ENCODE results near the gene KTI12.
"Not testable (repeated sequence)": the region's sequence is repeated elsewhere in the genome, so short reads cannot be mapped to it uniquely, and the experiment has no call there.

The KTI12 gene

GRCh38 chr1:52033190-52034049 is at the start of gene KTI12:
Gene KTI12, minus strand, starts transcription at chr1:52033810. Its CDS starts 49 bp downstream, at chr1:52033761.
- Mint-ChIP-seq H3K9me3 (no peaks in the 10 kb centered on the region), H3K36me3 (ENCODE audit: low read depth) (peaks cover 8% of the 10 kb centered on the region), H3K4me1 (peaks cover 37% of the 10 kb centered on the region), H3K27me3 (ENCODE audit: low read depth, poor library complexity) (peaks cover 2% of the 10 kb centered on the region), H3K4me3 (peak within 1 kb of the TSS; percentile 90), H3K27ac (peak within 1 kb of the TSS; percentile 91)
- peak; percentile 82 for DNase-seq
- no peak for TF ChIP-seq CTCF (IDR thresholded peaks at IDR 0.05)

- no peak overlapping the region for H3K4me3 Mint-ChIP-seq
- DNase-seq: no peak
- peak overlapping the region; percentile 75 for H3K27ac Mint-ChIP-seq
- H3K36me3 Mint-ChIP-seq (ENCODE audit: low read depth): peaks cover 48% of the 10 kb centered on the region
- H3K9me3 Mint-ChIP-seq: no peaks in the 10 kb centered on the region
- H3K27me3 Mint-ChIP-seq (ENCODE audit: low read depth, poor library complexity): no peaks in the 10 kb centered on the region
- no peaks in the 10 kb centered on the region for H3K4me1 Mint-ChIP-seq
- TF ChIP-seq CTCF (IDR thresholded peaks at IDR 0.05): no peak
Measured at GRCh38 chr1:52080014-52080415, 46.4 kb upstream of the KTI12 start.

GRCh38 chr1:52077277-52077676 is 43.7 kb upstream of the KTI12 start:
- DNase-seq; H3K4me1 Mint-ChIP-seq; H3K9me3 Mint-ChIP-seq; H3K27me3 Mint-ChIP-seq (ENCODE audit: low read depth, poor library complexity); H3K4me3 Mint-ChIP-seq: not testable (repeated sequence)
- Mint-ChIP-seq H3K36me3 (ENCODE audit: low read depth) (peaks cover 62% of the 10 kb centered on the region), H3K27ac (peak overlapping the region; percentile 90)

- Mint-ChIP-seq H3K27ac (no peak overlapping the region), H3K9me3 (peaks cover 4% of the 10 kb centered on the region), H3K4me3 (no peak overlapping the region), H3K27me3 (ENCODE audit: low read depth, poor library complexity) (no peaks in the 10 kb centered on the region), H3K36me3 (ENCODE audit: low read depth) (peaks cover 53% of the 10 kb centered on the region), H3K4me1 (no peaks in the 10 kb centered on the region)
- DNase-seq: no peak
- no peak for TF ChIP-seq CTCF (IDR thresholded peaks at IDR 0.05)
Measured at GRCh38 chr1:52072291-52072690, 38.7 kb upstream of the KTI12 start.

- H3K27me3 Mint-ChIP-seq (ENCODE audit: low read depth, poor library complexity): no peaks in the 10 kb centered on the region
- H3K4me3 Mint-ChIP-seq: no peak overlapping the region
- no peaks in the 10 kb centered on the region for H3K4me1 Mint-ChIP-seq
- H3K27ac Mint-ChIP-seq: no peak overlapping the region
- H3K9me3 Mint-ChIP-seq: peaks cover 4% of the 10 kb centered on the region
- peaks cover 49% of the 10 kb centered on the region for H3K36me3 Mint-ChIP-seq (ENCODE audit: low read depth)
- DNase-seq: no peak
- TF ChIP-seq CTCF (IDR thresholded peaks at IDR 0.05): no peak
Measured at GRCh38 chr1:52070704-52071103, 37.1 kb upstream of the KTI12 start.

- Mint-ChIP-seq H3K36me3 (ENCODE audit: low read depth) (peaks cover 68% of the 10 kb centered on the region), H3K27ac (peak overlapping the region; percentile 22), H3K4me3 (no peak overlapping the region), H3K4me1 (peaks cover 12% of the 10 kb centered on the region), H3K27me3 (ENCODE audit: low read depth, poor library complexity) (no peaks in the 10 kb centered on the region), H3K9me3 (no peaks in the 10 kb centered on the region)
- no peak for DNase-seq
- no peak for TF ChIP-seq CTCF (IDR thresholded peaks at IDR 0.05)
Measured at GRCh38 chr1:52063192-52063591, 29.6 kb upstream of the KTI12 start.

Data from nephron progenitor cell (in vitro differentiated cells).